Activated B cell treated with CpG ODN at 0.5 μM for 24 hours (primary cell): Measurements from ENCODE around the gene BTBD6. TPM values are rescaled to one million over a fixed set of nuclear protein-coding genes. Genes with fewer than 3 reads are reported as not detected.
"Not testable (repeated sequence)": the region's sequence is repeated elsewhere in the genome, so short reads cannot be mapped to it uniquely, and the experiment has no call there.

Source experiments
- ATAC-seq: fragments of 200-7000 bp; cut with Tn5 transposase; one replicate; pipeline ENCODE4 v1.10.0; 2021; ENCODE audit warnings: low read depth, mild to moderate bottlenecking, moderate library complexity
- CTCF ChIA-PET: fragments of 350-600 bp; sonication (Branson Sonifier 250); formaldehyde crosslinking; loops from one replicate; lab custom pipeline; 2021; ENCODE audit warnings: antibody characterized with exemption; lab: Charles Lee
- POLR2A ChIA-PET: fragments of 350-600 bp; sonication (Branson Sonifier 250); formaldehyde crosslinking; loops from one replicate; lab custom pipeline; 2021; ENCODE audit warnings: antibody characterized with exemption; lab: Charles Lee
- DNase-seq: peaks from one replicate; pipeline ENCODE4 v3.0.0; 2022
- H3K27ac Mint-ChIP-seq: one replicate; pipeline ENCODE4 v1.8.0; 2020; ENCODE audit warnings: mixed read lengths
- H3K27me3 Mint-ChIP-seq: one replicate; pipeline ENCODE4 v1.8.0; 2021; ENCODE audit warnings: mixed read lengths
- H3K36me3 Mint-ChIP-seq: one replicate; pipeline ENCODE4 v1.8.0; 2021; ENCODE audit warnings: low read depth, mixed read lengths
- H3K4me1 Mint-ChIP-seq: one replicate; pipeline ENCODE4 v1.8.0; 2021; ENCODE audit warnings: mixed read lengths
- H3K4me3 Mint-ChIP-seq: one replicate; pipeline ENCODE4 v1.8.0; 2020; ENCODE audit warnings: mild to moderate bottlenecking, mixed read lengths
- H3K9me3 Mint-ChIP-seq: one replicate; pipeline ENCODE4 v1.8.0; 2020; ENCODE audit warnings: mixed read lengths
- intact Hi-C: fragments of 100-400 bp; cut with micrococcal nuclease; formaldehyde crosslinking; loops from one replicate; pipeline ENCODE4 v1.15.1; 2024
- total RNA-seq: library from RNA; stranded (reverse); gene quantifications from 2 replicates; pipeline ENCODE4 v1.2.3, GENCODE V29; 2022
- TF ChIP-seq, protein P1 (sequence below): fragments of 200-600 bp; IDR thresholded peaks from one replicate; pipeline ENCODE4 v1.8.0; 2022; ENCODE audit warnings: antibody characterized with exemption, mild to moderate bottlenecking

BTBD6 gene
- total RNA-seq, 1 donor from 2014 or later: 21.0 TPM

DNA sequence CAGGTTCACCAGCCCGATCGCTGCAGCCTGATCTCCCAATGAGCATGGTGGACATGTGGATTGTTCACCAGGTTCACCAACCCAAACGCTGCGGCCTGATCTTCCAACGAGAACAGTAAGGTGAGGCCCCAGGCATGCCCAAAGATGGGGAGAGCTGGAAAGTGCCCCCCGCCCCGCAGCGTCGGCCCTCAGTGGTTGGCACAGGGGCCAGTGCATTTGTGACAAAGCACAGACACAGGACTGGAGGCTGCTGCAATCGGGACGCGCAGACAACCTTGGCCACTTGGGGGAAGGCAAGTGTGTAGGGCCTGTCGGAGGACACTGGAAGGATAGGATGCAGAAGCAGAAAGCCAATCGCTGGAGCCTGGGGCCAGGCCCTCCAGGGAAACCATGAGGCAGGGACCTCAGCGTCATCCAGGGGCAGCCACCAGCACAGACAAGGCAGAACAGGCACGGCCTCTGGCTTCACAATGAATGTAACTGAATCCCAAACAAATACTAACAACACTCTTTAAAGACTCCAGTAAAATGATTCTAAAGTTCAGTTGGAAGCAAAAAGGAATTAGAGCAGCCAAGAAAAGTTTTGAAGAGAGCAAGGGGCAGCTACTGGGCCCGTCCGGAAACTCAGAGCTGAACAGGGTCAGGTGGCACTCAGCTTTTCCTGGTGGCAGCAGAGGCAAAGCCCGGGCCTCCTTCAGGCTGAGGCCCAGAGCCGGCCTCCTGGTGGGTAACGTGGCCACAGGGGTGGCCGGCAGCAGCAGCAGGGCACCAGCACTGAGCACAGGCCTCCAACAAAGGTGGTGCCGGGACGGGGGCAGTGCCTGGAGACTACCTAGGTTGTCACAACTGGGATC is 39.1 kb downstream of the BTBD6 start:
- POLR2A ChIA-PET: no interaction called here
- TF ChIP-seq, protein P1, sequence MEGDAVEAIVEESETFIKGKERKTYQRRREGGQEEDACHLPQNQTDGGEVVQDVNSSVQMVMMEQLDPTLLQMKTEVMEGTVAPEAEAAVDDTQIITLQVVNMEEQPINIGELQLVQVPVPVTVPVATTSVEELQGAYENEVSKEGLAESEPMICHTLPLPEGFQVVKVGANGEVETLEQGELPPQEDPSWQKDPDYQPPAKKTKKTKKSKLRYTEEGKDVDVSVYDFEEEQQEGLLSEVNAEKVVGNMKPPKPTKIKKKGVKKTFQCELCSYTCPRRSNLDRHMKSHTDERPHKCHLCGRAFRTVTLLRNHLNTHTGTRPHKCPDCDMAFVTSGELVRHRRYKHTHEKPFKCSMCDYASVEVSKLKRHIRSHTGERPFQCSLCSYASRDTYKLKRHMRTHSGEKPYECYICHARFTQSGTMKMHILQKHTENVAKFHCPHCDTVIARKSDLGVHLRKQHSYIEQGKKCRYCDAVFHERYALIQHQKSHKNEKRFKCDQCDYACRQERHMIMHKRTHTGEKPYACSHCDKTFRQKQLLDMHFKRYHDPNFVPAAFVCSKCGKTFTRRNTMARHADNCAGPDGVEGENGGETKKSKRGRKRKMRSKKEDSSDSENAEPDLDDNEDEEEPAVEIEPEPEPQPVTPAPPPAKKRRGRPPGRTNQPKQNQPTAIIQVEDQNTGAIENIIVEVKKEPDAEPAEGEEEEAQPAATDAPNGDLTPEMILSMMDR: no peak

DNA sequence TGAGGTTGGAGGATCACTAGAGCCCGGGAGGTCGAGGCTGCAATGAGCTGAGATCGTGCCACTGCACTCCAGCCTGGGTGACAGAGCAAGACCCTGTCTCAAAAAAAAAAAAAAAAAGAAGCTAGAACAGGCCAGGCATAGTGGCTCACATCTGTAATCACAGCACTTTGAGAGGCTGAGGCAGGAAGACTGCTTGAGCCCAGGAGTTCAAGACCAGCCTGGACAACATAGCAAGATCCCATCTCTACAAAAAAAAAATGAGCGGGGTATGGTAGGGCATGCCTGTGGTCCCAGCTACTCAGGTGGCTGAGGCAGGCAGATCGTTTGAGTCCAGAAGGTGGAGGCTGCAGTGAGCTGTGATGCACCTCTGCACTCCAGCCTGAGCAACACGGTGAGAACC is 40.6 kb downstream of the BTBD6 start:
- H3K4me1 Mint-ChIP-seq: peaks cover 44% of the 10 kb centered on the region
- intact Hi-C loops, H3K4me3 Mint-ChIP-seq, ATAC-seq, H3K27ac Mint-ChIP-seq, DNase-seq, H3K9me3 Mint-ChIP-seq, CTCF ChIA-PET, H3K27me3 Mint-ChIP-seq: not testable (repeated sequence)
- POLR2A ChIA-PET: interaction anchor here (0.7 kb wide), 1 partner anchor 13 kb away, joined by 3 read pairs; no protein-coding TSS in a partner anchor
- H3K36me3 Mint-ChIP-seq: peaks cover 15% of the 10 kb centered on the region

More for the DNA sequence above, 39.1 kb downstream of the BTBD6 start:
- peaks cover 36% of the 10 kb centered on the region for H3K4me1 Mint-ChIP-seq
- H3K36me3 Mint-ChIP-seq: peaks cover 16% of the 10 kb centered on the region
- intact Hi-C loops: no loop called here
- CTCF ChIA-PET: no interaction called here
- DNase-seq (no peak), ATAC-seq (no peak)
- H3K9me3 Mint-ChIP-seq: no peaks in the 10 kb centered on the region
- H3K4me3 Mint-ChIP-seq: no peak overlapping the region
- no peak overlapping the region for H3K27ac Mint-ChIP-seq
- H3K27me3 Mint-ChIP-seq: no peaks in the 10 kb centered on the region

GRCh38 chr14:105290621-105291346 is 42.5 kb downstream of the BTBD6 start:
- Mint-ChIP-seq H3K4me3 (no peak overlapping the region), H3K27ac (no peak overlapping the region), H3K27me3 (no peaks in the 10 kb centered on the region), H3K36me3 (peaks cover 2% of the 10 kb centered on the region), H3K9me3 (no peaks in the 10 kb centered on the region), H3K4me1 (peaks cover 50% of the 10 kb centered on the region)
- TF ChIP-seq, protein P1: no peak
- ATAC-seq (no peak), DNase-seq (no peak)
- ChIA-PET CTCF (interaction anchor here (1.3 kb wide), 1 partner anchor 32 kb away, joined by 3 read pairs; no protein-coding TSS in a partner anchor), POLR2A (interaction anchor here (0.6 to 3.2 kb wide), 2 partner anchors 10 to 48 kb away, joined by 5 to 14 read pairs; partner anchors contain the start of gene BRF1)
- intact Hi-C loops: no loop called here

DNA sequence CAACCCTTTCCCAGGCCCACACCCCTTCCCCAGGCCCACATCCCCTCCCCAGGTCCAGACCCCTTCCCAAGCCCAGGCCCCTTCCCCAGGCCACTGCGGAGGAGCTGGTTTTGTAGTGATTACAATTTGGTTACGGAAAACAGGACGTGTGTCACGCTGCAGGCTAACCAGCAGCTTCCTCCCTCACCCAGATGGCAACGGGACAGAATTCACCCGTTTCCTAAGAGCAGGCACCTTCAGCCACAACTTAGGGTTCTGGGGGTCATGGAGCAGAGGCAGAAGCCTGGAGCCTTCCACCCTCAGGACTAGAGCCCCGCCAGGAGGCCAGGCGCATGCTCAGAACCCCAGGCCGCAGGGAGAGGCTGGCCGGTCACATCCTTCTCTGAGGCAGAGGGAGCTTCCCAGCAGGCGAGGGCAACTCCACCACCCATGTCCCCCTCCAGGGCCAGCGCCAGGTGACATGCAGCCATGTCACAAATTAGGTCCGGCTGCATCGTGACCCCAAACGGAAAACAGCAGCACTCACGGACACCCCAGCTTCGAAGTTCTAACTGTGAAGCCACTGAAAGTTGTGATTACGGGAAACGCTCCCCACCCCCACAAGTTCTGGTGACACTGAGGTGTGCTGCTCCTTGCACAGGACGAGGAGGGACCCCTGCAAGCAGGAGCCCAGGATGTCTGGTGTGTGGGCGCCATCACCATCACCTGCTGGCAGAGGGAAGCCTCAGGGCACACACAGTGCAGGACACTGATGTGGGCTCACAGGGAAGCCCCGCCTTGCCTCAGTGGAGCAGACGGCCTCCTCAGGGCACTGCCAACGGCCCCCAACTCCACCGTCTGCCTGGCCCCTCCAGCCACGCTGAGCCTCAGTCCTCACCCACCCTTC is 44.7 kb downstream of the BTBD6 start:
- ATAC-seq (no peak), DNase-seq (no peak)
- TF ChIP-seq, protein P1: no peak
- ChIA-PET POLR2A (interaction anchor here (0.6 to 3.2 kb wide), 2 partner anchors 8 to 239 kb away, joined by 10 to 14 read pairs; partner anchors contain the start of gene BRF1), CTCF (no interaction called here)
- Mint-ChIP-seq H3K27ac (no peak overlapping the region), H3K36me3 (no peaks in the 10 kb centered on the region), H3K4me3 (peak overlapping the region; percentile 19), H3K4me1 (peaks cover 50% of the 10 kb centered on the region), H3K9me3 (no peaks in the 10 kb centered on the region), H3K27me3 (no peaks in the 10 kb centered on the region)
- intact Hi-C loops: no loop called here

GRCh38 chr14:105294142-105294597 is 45.8 kb downstream of the BTBD6 start:
- DNase-seq (peak; percentile 46), ATAC-seq (peak; percentile 82)
- H3K27ac Mint-ChIP-seq: peak overlapping the region; percentile 63
- H3K36me3 Mint-ChIP-seq: no peaks in the 10 kb centered on the region
- H3K9me3 Mint-ChIP-seq: no peaks in the 10 kb centered on the region
- H3K4me1 Mint-ChIP-seq: peaks cover 50% of the 10 kb centered on the region
- ChIA-PET CTCF (no interaction called here), POLR2A (no interaction called here)
- H3K4me3 Mint-ChIP-seq: peak overlapping the region; percentile 48
- TF ChIP-seq, protein P1: no peak
- intact Hi-C loops: no loop called here
- no peaks in the 10 kb centered on the region for H3K27me3 Mint-ChIP-seq

DNA sequence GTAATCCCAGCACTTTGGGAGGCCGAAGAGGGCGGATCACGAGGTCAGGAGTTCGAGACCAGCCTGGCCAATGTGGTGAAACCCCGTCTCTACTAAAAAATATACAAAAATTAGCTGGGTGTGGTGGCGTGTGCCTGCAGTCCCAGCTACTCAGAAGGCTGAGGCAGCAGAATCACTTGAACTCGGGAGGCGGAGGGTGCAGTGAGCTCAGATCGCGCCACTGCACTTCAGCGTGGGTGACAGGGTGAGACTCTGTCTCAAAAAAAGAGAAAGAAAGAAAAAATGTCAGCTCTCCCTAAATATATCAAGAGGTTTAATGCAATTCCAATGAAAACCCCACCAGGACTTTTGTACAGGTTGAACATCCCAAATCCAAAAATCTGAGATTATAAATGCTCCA is 49.0 kb downstream of the BTBD6 start:
- POLR2A ChIA-PET, H3K9me3 Mint-ChIP-seq, H3K4me3 Mint-ChIP-seq, DNase-seq, H3K27ac Mint-ChIP-seq, intact Hi-C loops, CTCF ChIA-PET, H3K36me3 Mint-ChIP-seq, ATAC-seq, H3K27me3 Mint-ChIP-seq: not testable (repeated sequence)
- H3K4me1 Mint-ChIP-seq: peaks cover 37% of the 10 kb centered on the region
